DND-41 (cell line): ENCODE results near the gene TSHZ2.

Experiments used
- ATAC-seq: fragments of 200-7000 bp; cut with Tn5 transposase; 3 replicates; pipeline ENCODE4 v1.9.1; 2021; ENCODE audit warnings: low read depth; ENCODE audit not compliant: insufficient read depth
- DNase-seq: peaks from one replicate; pipeline ENCODE4 v3.0.0-alpha.2; 2020
- H2AFZ ChIP-seq: 2 replicates; pipeline ENCODE4 v1.6.0; 2012; ENCODE audit warnings: low read depth, low read length
- H3K27ac ChIP-seq: 2 replicates; pipeline ENCODE4 v1.5.1; 2012; ENCODE audit warnings: low read length, inconsistent platforms
- H3K27me3 ChIP-seq: fragments of 200-600 bp; sonication (generic); 2 replicates; pipeline ENCODE4 v1.6.0; 2012; ENCODE audit warnings: low read length, mild to moderate bottlenecking, inconsistent platforms; ENCODE audit not compliant: insufficient read depth, poor library complexity
- H3K36me3 ChIP-seq: 2 replicates; pipeline ENCODE4 v1.5.1; 2012; ENCODE audit warnings: low read length, inconsistent platforms; ENCODE audit not compliant: insufficient read depth
- H3K4me1 ChIP-seq: 2 replicates; pipeline ENCODE4 v1.5.1; 2012; ENCODE audit warnings: mild to moderate bottlenecking, low read length; ENCODE audit not compliant: insufficient read depth
- H3K4me2 ChIP-seq: 2 replicates; pipeline ENCODE4 v1.6.0; 2012; ENCODE audit warnings: mild to moderate bottlenecking, moderate library complexity, low read length, inconsistent platforms; ENCODE audit not compliant: insufficient read depth
- H3K4me3 ChIP-seq, 2 experiments: fragments of 200-600 bp in 1 of 2; shearing (Covaris generic) in 1 of 2; 2 replicates each; pipeline ENCODE4 v1.5.1; 2012 to 2016; ENCODE audit warnings: inconsistent platforms in 2 of 2, low read length in 2 of 2, mild to moderate bottlenecking in 2 of 2, low read depth in 1 of 2, moderate library complexity in 1 of 2
- H3K79me2 ChIP-seq: 2 replicates; pipeline ENCODE4 v1.6.0; 2012; ENCODE audit warnings: low read length, inconsistent platforms; ENCODE audit not compliant: insufficient read depth
- H3K9ac ChIP-seq: 2 replicates; pipeline ENCODE4 v1.6.0; 2012; ENCODE audit warnings: low read depth, mild to moderate bottlenecking, inconsistent platforms, low read length, moderate library complexity
- H3K9me3 ChIP-seq: 2 replicates; pipeline ENCODE4 v1.5.1; 2012; ENCODE audit warnings: low read length, moderate library complexity, mild to moderate bottlenecking, inconsistent platforms; ENCODE audit not compliant: insufficient read depth, severe bottlenecking
- H4K20me1 ChIP-seq: 2 replicates; pipeline ENCODE4 v1.6.0; 2012; ENCODE audit warnings: low read length; ENCODE audit not compliant: insufficient read depth
- CTCF ChIP-seq: IDR thresholded peaks from 2 replicates; pipeline ENCODE4 v1.5.1; 2012; ENCODE audit warnings: borderline replicate concordance, low read length, moderate library complexity, mild to moderate bottlenecking; ENCODE audit not compliant: poor library complexity, severe bottlenecking; ENCODE audit errors: extremely low read depth
- EZH2 ChIP-seq: IDR thresholded peaks from 3 replicates; pipeline ENCODE4 v1.6.1; 2012; ENCODE audit warnings: borderline replicate concordance, low read depth, mild to moderate bottlenecking, moderate library complexity, low read length, inconsistent platforms; ENCODE audit not compliant: severe bottlenecking

Gene TSHZ2

GRCh38 chr20:53379014-53379832, 407.1 kb downstream of the TSHZ2 start:
- no peak for TF ChIP-seq CTCF
- TF ChIP-seq EZH2, result no peak
- Histone ChIP-seq H3K27ac (no peak overlapping the region), H3K79me2 (no peaks in the 10 kb centered on the region), H3K4me3 (no peak overlapping the region), H3K36me3 (no peaks in the 10 kb centered on the region), H3K9ac (no peak overlapping the region), H2AFZ (no peak overlapping the region), H3K4me2 (no peak overlapping the region), H3K4me1 (no peaks in the 10 kb centered on the region), H3K9me3 (no peaks in the 10 kb centered on the region), H4K20me1 (no peaks in the 10 kb centered on the region), H3K27me3 (peaks cover 28% of the 10 kb centered on the region)
- ATAC-seq (no peak), DNase-seq (no peak)

DNA sequence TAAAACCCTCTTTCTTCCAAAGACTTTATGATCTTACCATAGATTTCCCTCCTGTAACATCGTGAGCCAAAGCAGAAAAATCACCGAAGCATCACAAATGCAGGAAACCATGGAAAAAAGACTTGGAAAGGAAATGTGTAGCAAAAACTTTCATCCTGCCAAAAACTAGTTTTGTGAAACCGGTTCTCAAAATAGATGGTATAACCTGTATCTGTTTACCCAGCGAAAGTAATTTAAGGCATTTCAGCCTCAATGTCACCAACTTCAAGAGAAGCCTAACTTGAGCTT, 407.6 kb downstream of the TSHZ2 start:
- H2AFZ ChIP-seq, result no peak overlapping the region
- ATAC-seq, result no peak
- DNase-seq, result no peak
- no peak overlapping the region for H3K27ac ChIP-seq
- H3K9me3 ChIP-seq, result no peaks in the 10 kb centered on the region
- H3K79me2 ChIP-seq, result no peaks in the 10 kb centered on the region
- no peak overlapping the region for H3K4me2 ChIP-seq
- H3K4me3 ChIP-seq, result no peak overlapping the region
- TF ChIP-seq CTCF, result no peak
- TF ChIP-seq EZH2, result no peak
- H3K27me3 ChIP-seq, result peaks cover 28% of the 10 kb centered on the region
- H3K4me1 ChIP-seq, result no peaks in the 10 kb centered on the region
- H4K20me1 ChIP-seq, result no peaks in the 10 kb centered on the region
- no peaks in the 10 kb centered on the region for H3K36me3 ChIP-seq
- H3K9ac ChIP-seq, result no peak overlapping the region

- no peak overlapping the region for H3K4me3 ChIP-seq
- TF ChIP-seq CTCF (peak; percentile 36), EZH2 (no peak)
- H3K36me3 ChIP-seq, result no peaks in the 10 kb centered on the region
- H3K27me3 ChIP-seq, result peaks cover 28% of the 10 kb centered on the region
- H3K9me3 ChIP-seq, result no peaks in the 10 kb centered on the region
- no peak overlapping the region for H2AFZ ChIP-seq
- DNase-seq, result no peak
- ATAC-seq, result no peak
- H4K20me1 ChIP-seq, result no peaks in the 10 kb centered on the region
- H3K27ac ChIP-seq, result no peak overlapping the region
- no peaks in the 10 kb centered on the region for H3K79me2 ChIP-seq
- H3K9ac ChIP-seq, result no peak overlapping the region
- H3K4me1 ChIP-seq, result no peaks in the 10 kb centered on the region
- H3K4me2 ChIP-seq, result no peak overlapping the region
These were observed 409.6 kb downstream of the TSHZ2 start for GRCh38 chr20:53381568-53382262.
